ENCODE data around the gene ARMH3. TPM values are rescaled to one million over a fixed set of nuclear protein-coding genes. Genes with fewer than 3 reads are reported as not detected.
"Not testable (repeated sequence)": the region's sequence is repeated elsewhere in the genome, so short reads cannot be mapped to it uniquely, and the experiment has no call there.

Gene ARMH3
- total RNA-seq, 3 donors from 2014 or later, result 18.4 to 27.4 (median 22.4) TPM

GRCh38 chr10:102045292-102045691 is 10.7 kb downstream of the ARMH3 start:
- intact Hi-C loops (cut with DNase I; ENCODE audit: low total_unique reads), result loop anchor here (5.0 kb wide), 1 partner anchor 588 kb away; no protein-coding TSS in a partner anchor
- no peaks in the 10 kb centered on the region for H3K9me3 ChIP-seq

DNA sequence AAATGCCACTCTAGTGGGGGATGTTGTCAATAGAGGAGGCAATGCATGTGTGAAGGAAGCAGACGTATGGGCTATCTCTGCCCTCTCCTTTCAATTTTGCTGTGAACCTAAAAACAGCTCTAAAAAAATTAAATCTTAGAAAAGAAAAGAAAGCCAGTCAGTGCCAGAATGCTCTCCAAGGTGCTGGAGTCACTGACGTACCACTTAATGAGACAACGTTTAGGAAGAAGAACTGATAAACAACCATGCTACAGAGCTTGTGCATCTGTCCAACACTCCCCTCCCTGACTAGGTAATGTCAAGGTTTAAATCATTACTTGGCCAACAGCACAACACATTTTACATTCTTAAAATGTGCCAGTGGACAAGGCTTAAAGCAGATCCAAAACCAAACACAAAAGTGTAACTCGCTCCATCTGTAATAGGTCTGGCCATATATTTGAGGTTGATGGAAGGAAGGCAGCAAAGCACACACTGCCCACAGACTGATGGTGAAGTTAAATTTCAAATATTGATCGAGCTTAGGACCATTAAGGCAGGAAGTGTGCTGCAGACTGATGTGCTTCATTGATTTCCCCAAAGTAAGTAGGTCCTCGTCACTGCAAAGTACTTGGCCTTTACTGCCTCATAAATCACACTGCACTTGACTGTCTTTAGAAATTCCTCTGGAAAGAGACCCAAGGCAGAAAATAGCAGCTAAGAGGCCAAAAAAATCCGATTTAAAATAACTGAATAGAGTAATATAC is 15.5 kb downstream of the ARMH3 start:
- Histone ChIP-seq H3K36me3 (no peaks in the 10 kb centered on the region), H3K27me3 (no peaks in the 10 kb centered on the region), H3K4me3 (no peak overlapping the region), H3K27ac (no peak overlapping the region), H3K9me3 (no peaks in the 10 kb centered on the region), H3K4me1 (no peaks in the 10 kb centered on the region)
- intact Hi-C loops (cut with DNase I; ENCODE audit: low total_unique reads), result no loop called here
- DNase-seq (ENCODE audit: low spot score in 2 of 2), result no peak
- TF ChIP-seq, protein P1, sequence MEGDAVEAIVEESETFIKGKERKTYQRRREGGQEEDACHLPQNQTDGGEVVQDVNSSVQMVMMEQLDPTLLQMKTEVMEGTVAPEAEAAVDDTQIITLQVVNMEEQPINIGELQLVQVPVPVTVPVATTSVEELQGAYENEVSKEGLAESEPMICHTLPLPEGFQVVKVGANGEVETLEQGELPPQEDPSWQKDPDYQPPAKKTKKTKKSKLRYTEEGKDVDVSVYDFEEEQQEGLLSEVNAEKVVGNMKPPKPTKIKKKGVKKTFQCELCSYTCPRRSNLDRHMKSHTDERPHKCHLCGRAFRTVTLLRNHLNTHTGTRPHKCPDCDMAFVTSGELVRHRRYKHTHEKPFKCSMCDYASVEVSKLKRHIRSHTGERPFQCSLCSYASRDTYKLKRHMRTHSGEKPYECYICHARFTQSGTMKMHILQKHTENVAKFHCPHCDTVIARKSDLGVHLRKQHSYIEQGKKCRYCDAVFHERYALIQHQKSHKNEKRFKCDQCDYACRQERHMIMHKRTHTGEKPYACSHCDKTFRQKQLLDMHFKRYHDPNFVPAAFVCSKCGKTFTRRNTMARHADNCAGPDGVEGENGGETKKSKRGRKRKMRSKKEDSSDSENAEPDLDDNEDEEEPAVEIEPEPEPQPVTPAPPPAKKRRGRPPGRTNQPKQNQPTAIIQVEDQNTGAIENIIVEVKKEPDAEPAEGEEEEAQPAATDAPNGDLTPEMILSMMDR (IDR thresholded peaks at IDR 0.05), result no peak
- TF ChIP-seq POLR2A (IDR thresholded peaks at IDR 0.05) (no peak), POLR2AphosphoS5 (IDR thresholded peaks at IDR 0.05) (no peak)

More at GRCh38 chr10:102045292-102045691, 10.7 kb downstream of the ARMH3 start:
- Histone ChIP-seq H3K36me3 (no peaks in the 10 kb centered on the region), H3K4me1 (no peaks in the 10 kb centered on the region), H3K4me3 (no peak overlapping the region), H3K27me3 (no peaks in the 10 kb centered on the region), H3K27ac (no peak overlapping the region)
- DNase-seq (ENCODE audit: low spot score in 2 of 2), result no peak
- TF ChIP-seq, protein P1 (IDR thresholded peaks at IDR 0.05), result no peak
- TF ChIP-seq POLR2A (IDR thresholded peaks at IDR 0.05) (no peak), POLR2AphosphoS5 (IDR thresholded peaks at IDR 0.05) (no peak)

- Histone ChIP-seq H3K36me3 (no peaks in the 10 kb centered on the region), H3K9me3 (no peaks in the 10 kb centered on the region), H3K27me3 (no peaks in the 10 kb centered on the region), H3K4me3 (no peak overlapping the region), H3K4me1 (no peaks in the 10 kb centered on the region), H3K27ac (no peak overlapping the region)
- intact Hi-C loops (cut with DNase I; ENCODE audit: low total_unique reads), result no loop called here
- TF ChIP-seq, protein P1 (IDR thresholded peaks at IDR 0.05), result no peak
- no peak for TF ChIP-seq POLR2AphosphoS5 (IDR thresholded peaks at IDR 0.05)
- TF ChIP-seq POLR2A (IDR thresholded peaks at IDR 0.05), result no peak
- DNase-seq (ENCODE audit: low spot score in 2 of 2), result no peak
Observed at GRCh38 chr10:102038410-102038809, 17.6 kb downstream of the ARMH3 start.

GRCh38 chr10:102035807-102036206 is 20.2 kb downstream of the ARMH3 start:
- DNase-seq (ENCODE audit: low spot score in 2 of 2); H3K4me3 ChIP-seq; H3K27ac ChIP-seq; H3K36me3 ChIP-seq; H3K4me1 ChIP-seq; H3K9me3 ChIP-seq; H3K27me3 ChIP-seq; intact Hi-C loops (cut with DNase I; ENCODE audit: low total_unique reads): not testable (repeated sequence)

DNA sequence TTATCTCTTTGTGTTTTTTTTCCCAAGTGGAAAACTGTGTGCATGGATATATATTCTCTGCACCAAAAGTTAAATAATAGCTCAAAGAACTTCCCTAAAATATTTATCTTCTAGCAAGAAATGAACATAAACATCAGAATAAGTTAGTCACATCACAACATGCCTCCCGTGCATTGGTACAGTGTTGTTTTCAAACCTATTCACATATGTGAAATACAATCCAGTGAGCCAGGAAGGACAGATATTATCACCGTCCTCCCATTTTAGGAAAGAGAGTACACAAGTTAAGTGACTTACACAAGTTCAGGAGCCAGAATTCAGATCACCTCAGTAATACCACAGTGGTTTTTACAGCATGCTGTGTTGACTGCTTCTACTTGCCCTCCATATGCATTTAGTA is 22.2 kb downstream of the ARMH3 start:
- TF ChIP-seq POLR2A (IDR thresholded peaks at IDR 0.05) (no peak), POLR2AphosphoS5 (IDR thresholded peaks at IDR 0.05) (no peak)
- TF ChIP-seq, protein P1 (IDR thresholded peaks at IDR 0.05), result no peak
- no peaks in the 10 kb centered on the region for H3K9me3 ChIP-seq
- no peaks in the 10 kb centered on the region for H3K4me1 ChIP-seq
- no peak for DNase-seq (ENCODE audit: low spot score in 2 of 2)
- intact Hi-C loops (cut with DNase I; ENCODE audit: low total_unique reads), result no loop called here
- H3K27ac ChIP-seq, result no peak overlapping the region
- no peaks in the 10 kb centered on the region for H3K27me3 ChIP-seq
- no peaks in the 10 kb centered on the region for H3K36me3 ChIP-seq
- no peak overlapping the region for H3K4me3 ChIP-seq

All from breast epithelium (tissue), 4 donors.